Suprapubic skin (tissue), 3 donors: ENCODE data around the gene WDFY2.

Experiments
- EP300 ChIP-seq: sonication (generic); formaldehyde crosslinking; IDR thresholded peaks from one replicate; pipeline ENCODE4 v1.6.1; 2017; ENCODE audit warnings: antibody characterized with exemption
- POLR2A ChIP-seq, 2 donors: fragments of 450-650 bp; IDR thresholded peaks; one replicate each; pipeline ENCODE4 v1.6.1; 2017; ENCODE audit warnings: antibody characterized with exemption in 2 of 2, mild to moderate bottlenecking in 2 of 2, moderate library complexity in 2 of 2
- TF ChIP-seq, protein P1 (sequence below), 2 donors: fragments of 200-600 bp in 1 of 2; fragments of 450-650 bp in 1 of 2; sonication (generic) in 1 of 2; IDR thresholded peaks; one replicate each; pipeline ENCODE4 v1.5.1; 2016 to 2019; ENCODE audit warnings: antibody characterized with exemption in 2 of 2, mild to moderate bottlenecking in 1 of 2, moderate library complexity in 1 of 2

GRCh38 chr13:51668580-51669195 is 84.4 kb downstream of the WDFY2 start:
- TF ChIP-seq POLR2A (IDR thresholded peaks at IDR 0.05) (no peak), EP300 (no peak)
- TF ChIP-seq, protein P1, sequence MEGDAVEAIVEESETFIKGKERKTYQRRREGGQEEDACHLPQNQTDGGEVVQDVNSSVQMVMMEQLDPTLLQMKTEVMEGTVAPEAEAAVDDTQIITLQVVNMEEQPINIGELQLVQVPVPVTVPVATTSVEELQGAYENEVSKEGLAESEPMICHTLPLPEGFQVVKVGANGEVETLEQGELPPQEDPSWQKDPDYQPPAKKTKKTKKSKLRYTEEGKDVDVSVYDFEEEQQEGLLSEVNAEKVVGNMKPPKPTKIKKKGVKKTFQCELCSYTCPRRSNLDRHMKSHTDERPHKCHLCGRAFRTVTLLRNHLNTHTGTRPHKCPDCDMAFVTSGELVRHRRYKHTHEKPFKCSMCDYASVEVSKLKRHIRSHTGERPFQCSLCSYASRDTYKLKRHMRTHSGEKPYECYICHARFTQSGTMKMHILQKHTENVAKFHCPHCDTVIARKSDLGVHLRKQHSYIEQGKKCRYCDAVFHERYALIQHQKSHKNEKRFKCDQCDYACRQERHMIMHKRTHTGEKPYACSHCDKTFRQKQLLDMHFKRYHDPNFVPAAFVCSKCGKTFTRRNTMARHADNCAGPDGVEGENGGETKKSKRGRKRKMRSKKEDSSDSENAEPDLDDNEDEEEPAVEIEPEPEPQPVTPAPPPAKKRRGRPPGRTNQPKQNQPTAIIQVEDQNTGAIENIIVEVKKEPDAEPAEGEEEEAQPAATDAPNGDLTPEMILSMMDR (IDR thresholded peaks at IDR 0.05): no peak
